ENCODE results near the gene NSFL1C. TPM values are rescaled to one million over a fixed set of nuclear protein-coding genes. Genes with fewer than 3 reads are reported as not detected.

NSFL1C gene
- polyA plus RNA-seq, 2 of the 4 experiments (the other 2 are of a cell fraction): 56.6 to 136 TPM

- TF ChIP-seq RAD21 (conservative IDR thresholded peaks at IDR 0.05 in 1 of 2, IDR thresholded peaks at IDR 0.05 in 1 of 2) (0 out of 5 replicates have a peak, but pooled peaks of 1 of the 2 experiments have one; percentile 8), PHF8 (IDR thresholded peaks at IDR 0.05; ENCODE audit: borderline replicate concordance, low read depth) (peak; percentile 84), BCL3 (IDR thresholded peaks at IDR 0.05) (peak; percentile 86; the same call in 2 of the 3 replicates), CEBPB (IDR thresholded peaks at IDR 0.05) (no peak), KDM5A (IDR thresholded peaks at IDR 0.05) (0 out of 2 replicates have a peak, but pooled peaks have one; percentile 15), PBX3 (IDR thresholded peaks at IDR 0.05) (peak; percentile 49; the same call in 1 of the 2 replicates), RCOR1 (IDR thresholded peaks at IDR 0.05; ENCODE audit: low read depth, low read length) (no peak), ZSCAN20 (CRISPR knock-in tag; IDR thresholded peaks at IDR 0.05) (no peak), NR3C1 (IDR thresholded peaks at IDR 0.05) (no peak), KDM1A (IDR thresholded peaks at IDR 0.05; ENCODE audit: low read depth) (no peak), EHF (CRISPR knock-in tag; IDR thresholded peaks at IDR 0.05) (no peak), JUNB (IDR thresholded peaks at IDR 0.05) (no peak), TP53 (CRISPR knock-in tag; IDR thresholded peaks at IDR 0.05) (no peak), NFE2L2 (conservative IDR thresholded peaks at IDR 0.05; ENCODE audit: low read length) (no peak), ZC3H11A (IDR thresholded peaks at IDR 0.05) (no peak), CTCF (IDR thresholded peaks at IDR 0.05) (no peak), REST (IDR thresholded peaks at IDR 0.05) (no peak), ZNF302 (CRISPR knock-in tag; IDR thresholded peaks at IDR 0.05) (no peak), CHD2 (IDR thresholded peaks at IDR 0.05; ENCODE audit: low read length, partially characterized antibody) (no peak), E2F6 (IDR thresholded peaks at IDR 0.05; ENCODE audit: borderline replicate concordance, low read depth) (no peak)
Measured at GRCh38 chr20:1392693-1393506, 73.7 kb downstream of the NSFL1C start, which contains the start of gene FKBP1A (continued).

Measured in A549 (cell line).